ENCODE data around the gene MYL6.
A peak's percentile ranks its signal among the peaks of the same experiment; 100 is the strongest.
"Not testable (repeated sequence)": the region's sequence is repeated elsewhere in the genome, so short reads cannot be mapped to it uniquely, and the experiment has no call there.

Gene MYL6

GRCh38 chr12:56156464-56157200 lies 1.5 kb upstream of the MYL6 start:
- DNase-seq (ENCODE audit: low read depth): not testable (repeated sequence)

- peak; percentile 42 for DNase-seq (ENCODE audit: low read depth)
Observed at GRCh38 chr12:56157201-56158028, 744 bp upstream of the MYL6 start.

DNA sequence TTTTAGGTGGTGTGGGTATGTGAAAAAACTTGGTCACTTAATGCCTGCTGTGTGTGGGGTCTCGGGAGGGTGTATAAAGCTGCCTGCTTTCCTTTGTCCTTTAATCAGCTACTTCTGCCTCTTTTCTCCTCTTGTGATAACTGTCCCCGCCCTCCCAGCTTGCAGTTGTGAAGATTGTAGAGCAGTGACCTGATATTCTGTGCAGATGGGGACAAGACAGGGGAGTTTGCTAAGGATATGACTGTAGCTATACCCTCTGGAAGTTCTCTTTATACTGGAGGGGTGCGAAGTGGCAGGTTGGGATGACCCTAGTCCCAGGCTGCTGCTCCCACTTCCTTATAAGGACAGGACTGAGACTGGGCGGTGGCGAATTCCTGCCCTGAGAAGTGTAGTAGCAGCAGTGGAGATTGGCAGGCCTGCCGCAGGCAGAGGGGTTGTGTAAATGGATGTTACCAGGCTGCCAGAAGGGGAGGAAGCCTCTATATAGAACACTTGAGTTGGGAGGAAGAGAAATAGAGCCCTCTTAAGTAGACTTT lies 835 bp downstream of the MYL6 start:
- peak; percentile 15 for DNase-seq (ENCODE audit: low read depth)

- no peak for DNase-seq (ENCODE audit: low read depth)
Observed at GRCh38 chr12:56159482-56160192, 1.5 kb downstream of the MYL6 start.

DNA sequence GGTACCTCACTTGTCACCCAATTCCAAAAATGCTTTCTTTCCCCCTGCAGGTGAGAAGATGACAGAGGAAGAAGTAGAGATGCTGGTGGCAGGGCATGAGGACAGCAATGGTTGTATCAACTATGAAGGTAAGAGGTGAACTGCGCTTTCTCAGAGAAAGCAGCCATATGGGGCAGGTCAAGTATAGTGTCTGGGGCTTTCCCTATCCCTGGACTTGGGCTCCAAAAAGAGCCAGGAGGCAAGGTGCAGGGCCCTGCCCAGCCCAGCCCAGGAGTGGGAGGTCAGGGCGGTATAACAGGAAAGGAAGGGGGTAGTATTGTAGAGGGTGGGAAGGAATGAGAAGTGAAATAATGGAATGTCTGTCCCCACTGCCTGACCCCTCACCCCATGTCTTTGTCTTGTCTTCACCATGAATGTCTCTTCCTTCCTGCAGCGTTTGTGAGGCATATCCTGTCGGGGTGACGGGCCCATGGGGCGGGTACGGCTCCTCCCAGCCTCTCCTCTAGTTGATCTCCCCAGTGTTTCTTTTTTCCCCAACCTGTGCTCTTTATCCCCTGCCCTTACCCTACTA lies 2.1 kb downstream of the MYL6 start:
- DNase-seq (ENCODE audit: low read depth): peak; percentile 35

DNA sequence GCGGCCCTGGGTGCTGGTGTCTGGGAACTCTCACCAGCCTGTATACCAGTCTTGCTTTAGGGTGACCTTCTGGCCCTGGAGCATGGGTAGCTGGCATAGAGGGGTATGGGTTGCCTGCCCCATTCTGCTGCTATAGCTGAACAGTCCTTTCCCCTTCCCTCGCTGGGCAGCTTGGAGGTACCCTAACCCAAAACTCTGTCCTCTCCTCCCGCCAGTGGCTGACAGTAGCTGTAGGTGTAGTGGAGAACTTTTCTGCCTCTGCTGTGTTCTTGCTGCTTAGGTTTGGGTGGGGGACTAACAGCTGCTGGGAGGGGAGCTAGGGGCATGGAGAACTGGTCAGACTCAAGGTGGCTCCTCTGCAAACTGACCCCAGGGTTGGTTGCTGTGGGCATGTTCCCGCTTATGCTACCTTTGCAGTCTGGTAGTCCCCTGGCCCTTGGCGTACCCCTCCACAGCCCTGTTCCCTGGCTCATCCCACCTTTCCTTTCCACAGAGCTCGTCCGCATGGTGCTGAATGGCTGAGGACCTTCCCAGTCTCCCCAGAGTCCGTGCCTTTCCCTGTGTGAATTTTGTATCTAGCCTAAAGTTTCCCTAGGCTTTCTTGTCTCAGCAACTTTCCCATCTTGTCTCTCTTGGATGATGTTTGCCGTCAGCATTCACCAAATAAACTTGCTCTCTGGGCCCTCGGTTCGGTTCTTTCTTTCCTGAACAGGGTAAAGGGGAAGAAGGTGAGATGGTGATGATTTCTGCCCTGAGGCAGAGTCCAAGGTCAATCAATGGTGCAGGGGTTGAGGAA lies 2.9 kb downstream of the MYL6 start:
- DNase-seq (ENCODE audit: low read depth): no peak

GRCh38 chr12:56161690-56162351 lies 3.7 kb downstream of the MYL6 start:
- DNase-seq (ENCODE audit: low read depth): no peak

DNA sequence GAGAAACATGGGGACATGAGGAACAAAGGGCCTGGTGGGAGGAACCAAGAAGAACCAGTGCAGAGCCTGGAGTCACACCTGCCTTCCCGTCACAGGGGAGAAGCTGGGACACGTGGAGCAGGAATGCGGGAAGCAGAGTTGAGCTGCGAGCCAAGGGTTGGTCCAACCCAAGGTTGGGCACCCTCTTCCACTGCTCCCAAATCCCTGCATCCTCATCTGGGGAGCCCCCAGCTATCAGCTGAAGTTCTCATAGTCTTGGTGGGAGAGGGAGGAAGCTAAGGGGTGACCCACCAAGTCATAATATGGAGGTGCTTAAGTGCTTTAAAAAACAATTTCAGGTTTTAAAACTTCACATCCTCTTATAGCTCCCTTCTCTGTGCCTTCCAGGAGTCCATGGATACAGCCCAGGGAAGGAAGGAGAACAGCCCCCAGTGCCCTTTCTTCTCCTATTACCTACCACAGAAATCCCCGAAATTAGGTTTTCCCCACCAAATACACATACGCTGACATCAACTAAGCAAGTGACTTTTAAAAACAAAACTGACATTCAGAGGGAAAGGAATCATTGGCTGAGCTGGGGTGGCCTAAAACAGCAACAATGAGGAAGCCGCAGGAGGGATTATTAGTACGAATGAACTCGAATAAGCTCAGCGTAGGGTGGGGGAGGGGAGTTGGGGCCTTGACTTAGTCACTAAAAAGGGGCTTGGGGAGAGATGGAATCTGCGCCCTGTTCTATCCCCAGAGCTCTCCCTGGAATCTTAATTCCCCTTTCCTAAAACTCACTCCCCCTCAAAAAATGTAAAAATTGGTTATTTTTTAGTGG lies 4.5 kb downstream of the MYL6 start:
- DNase-seq (ENCODE audit: low read depth): no peak

GRCh38 chr12:56163533-56164344 lies 5.6 kb downstream of the MYL6 start:
- DNase-seq (ENCODE audit: low read depth): no peak

DNA sequence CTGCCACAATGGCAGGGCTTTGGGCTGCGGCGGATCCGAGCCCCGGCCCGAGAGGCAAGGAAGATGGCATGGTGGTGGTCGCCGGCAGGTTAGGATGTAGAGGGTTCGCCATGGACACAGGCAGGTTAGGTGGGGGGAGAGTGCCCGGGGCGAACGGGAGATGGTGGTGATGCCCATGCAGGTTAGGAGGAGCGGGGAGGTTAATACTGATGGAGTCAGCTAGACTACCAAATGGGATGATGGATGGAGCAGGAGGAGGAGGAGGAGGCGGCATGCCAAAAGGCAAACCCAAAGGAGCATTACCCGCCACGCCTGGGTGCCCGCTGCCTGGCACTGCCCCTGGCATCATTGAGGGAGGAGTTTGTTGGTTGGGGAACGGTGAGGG lies 6.2 kb downstream of the MYL6 start:
- DNase-seq (ENCODE audit: low read depth): no peak

DNA sequence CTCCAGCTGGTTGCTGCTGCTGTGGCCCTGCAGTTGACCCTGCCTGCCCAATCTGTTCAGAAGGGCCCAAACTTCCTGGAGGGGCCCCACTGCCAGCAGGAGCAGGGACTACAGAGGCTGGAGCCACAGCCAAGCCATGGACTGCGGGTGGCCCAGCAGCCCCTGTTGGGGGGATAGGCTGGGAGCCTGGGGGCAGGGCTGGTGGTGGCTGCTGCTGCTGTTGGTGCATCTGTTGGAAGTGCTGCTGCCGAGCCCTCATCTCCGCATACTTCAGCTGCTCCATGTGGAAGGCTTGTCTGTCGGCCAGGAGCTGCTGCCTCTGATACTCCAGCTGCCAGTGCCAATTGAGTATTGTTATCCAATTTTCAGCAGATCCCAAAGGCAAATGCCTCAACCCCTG lies 7.2 kb downstream of the MYL6 start:
- no peak for DNase-seq (ENCODE audit: low read depth)

DNA sequence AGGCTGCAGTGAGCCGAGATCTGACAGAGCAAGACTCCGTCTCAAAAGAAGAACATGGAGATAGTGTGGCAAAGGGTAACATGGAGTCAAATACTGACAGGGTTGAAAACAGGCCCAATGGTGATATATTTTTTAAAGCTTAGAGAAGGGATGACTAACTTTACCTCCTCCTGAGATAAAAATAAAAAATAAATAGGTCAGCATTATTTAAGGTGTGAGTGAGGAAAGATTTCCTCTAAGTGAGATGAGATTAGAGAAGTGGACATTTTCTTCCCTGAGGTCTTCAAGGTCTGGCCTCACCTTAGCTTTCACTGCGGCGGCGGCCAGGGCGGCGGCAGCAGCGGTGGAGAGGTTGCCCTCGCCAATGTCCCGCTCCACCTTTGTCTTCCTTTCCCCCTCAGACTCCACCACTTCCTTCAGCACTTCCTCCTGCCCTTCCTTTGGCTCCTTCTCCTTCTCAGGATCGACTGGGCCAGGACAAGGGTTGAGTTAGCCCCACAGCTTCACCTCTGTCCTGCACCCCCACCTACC lies 11.1 kb downstream of the MYL6 start:
- no peak for DNase-seq (ENCODE audit: low read depth)

GRCh38 chr12:56172839-56173238 lies 14.7 kb downstream of the MYL6 start:
- no peak for DNase-seq (ENCODE audit: low read depth)

DNA sequence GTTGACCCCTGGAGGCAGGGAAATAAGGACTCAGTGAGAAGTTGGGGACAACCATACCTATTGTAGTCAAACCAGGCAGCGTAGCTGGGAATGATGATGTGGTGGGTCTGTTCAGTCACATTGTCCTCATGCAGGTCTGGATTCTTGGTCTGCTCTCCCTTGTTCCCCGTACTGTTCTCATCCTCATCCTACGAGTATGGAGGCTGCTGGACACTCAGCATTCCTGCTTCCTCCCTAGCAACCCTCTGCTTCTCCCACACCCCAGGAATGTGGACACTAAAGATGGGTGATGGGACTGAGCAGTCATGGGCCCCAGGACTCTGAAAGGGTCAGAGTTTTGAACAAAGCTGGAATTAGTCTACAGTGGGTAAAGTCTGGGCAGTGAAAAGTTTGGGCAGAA lies 20.2 kb downstream of the MYL6 start:
- no peak for DNase-seq (ENCODE audit: low read depth)

DNA sequence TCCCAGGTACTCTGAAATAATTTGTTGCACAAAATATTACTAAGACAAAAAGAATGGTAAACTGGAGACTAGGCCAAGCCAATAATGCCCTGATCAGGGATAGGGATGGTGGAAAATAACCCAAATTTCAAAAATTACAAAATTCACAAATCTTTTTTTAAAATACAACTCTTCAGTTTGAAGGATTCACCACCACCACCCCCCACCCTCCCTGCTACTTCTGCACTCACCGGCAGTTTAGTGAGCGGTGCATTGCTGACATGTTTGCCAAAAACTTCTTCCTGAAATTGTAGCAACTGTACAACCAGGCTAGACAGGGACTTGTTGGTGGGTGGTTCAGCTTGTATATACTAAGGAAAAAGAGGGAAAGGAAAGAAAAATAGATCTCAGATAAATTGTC lies 28.8 kb downstream of the MYL6 start:
- DNase-seq (ENCODE audit: low read depth): no peak

- DNase-seq (ENCODE audit: low read depth): no peak
Observed at GRCh38 chr12:56188131-56188777, 30.1 kb downstream of the MYL6 start.

- DNase-seq (ENCODE audit: low read depth): no peak
Observed at GRCh38 chr12:56188778-56189098, 30.6 kb downstream of the MYL6 start.

- DNase-seq (ENCODE audit: low read depth): peak; percentile 78
Observed at GRCh38 chr12:56189099-56189917, 31.1 kb downstream of the MYL6 start, which contains the start of gene SMARCC2. Gene SMARCC2, minus strand, starts transcription at chr12:56189483. Its CDS starts 22 bp downstream, at chr12:56189461.
